Kidney epithelial cell (primary cell): ENCODE results near the gene TNMD. TPM values are rescaled to one million over a fixed set of nuclear protein-coding genes. Genes with fewer than 3 reads are reported as not detected.

ENCODE experiments used
- DNase-seq: peaks from one replicate; pipeline ENCODE4 v3.0.0-alpha.2; 2010; ENCODE audit warnings: low read depth
- H3K27me3 ChIP-seq: 2 replicates; pipeline ENCODE4 v1.6.0; 2011; ENCODE audit warnings: low read length; ENCODE audit not compliant: control insufficient read depth, insufficient read depth
- H3K36me3 ChIP-seq: 2 replicates; pipeline ENCODE4 v1.5.1; 2011; ENCODE audit warnings: low read length; ENCODE audit not compliant: control insufficient read depth, insufficient read depth
- H3K4me3 ChIP-seq: 2 replicates; pipeline ENCODE4 v1.5.1; 2011; ENCODE audit warnings: low read depth, mild to moderate bottlenecking, control low read depth, low read length
- total RNA-seq: library from RNA; depleted of rRNA; stranded (reverse); fragments of >200 nt; gene quantifications from 2 replicates; pipeline ENCODE4 v1.2.3, GENCODE V29; 2015
- TF ChIP-seq, protein P1 (sequence below): IDR thresholded peaks from 2 replicates; pipeline ENCODE4 v1.5.1; 2011; ENCODE audit warnings: mild to moderate bottlenecking, moderate library complexity, low read length, control low read depth, inconsistent platforms; ENCODE audit not compliant: insufficient read depth, poor library complexity, severe bottlenecking

The TNMD gene
- total RNA-seq, 1 donor from 2014 or later, result not detected

DNA sequence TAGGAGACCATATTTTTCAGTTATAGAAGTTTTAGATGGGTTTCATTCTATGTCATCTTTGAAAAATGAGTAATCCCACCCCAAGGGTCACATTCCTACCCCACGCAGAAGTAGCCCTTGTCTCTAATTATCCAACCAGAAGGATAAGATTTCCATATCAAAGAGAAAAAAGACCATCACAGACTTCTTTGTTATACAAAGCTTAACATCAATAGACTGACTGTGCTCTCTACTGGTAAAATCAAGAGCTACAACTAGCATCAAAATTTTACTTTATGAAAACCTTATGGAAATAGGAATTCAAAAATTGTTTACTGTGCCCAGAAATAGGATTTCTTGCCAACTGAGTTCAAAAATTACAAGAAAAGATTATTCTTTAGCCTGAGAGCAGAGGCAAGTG lies 24.9 kb downstream of the TNMD start:
- Histone ChIP-seq H3K4me3 (no peak overlapping the region), H3K36me3 (no peaks in the 10 kb centered on the region), H3K27me3 (no peaks in the 10 kb centered on the region)
- no peak for DNase-seq
- TF ChIP-seq, protein P1, sequence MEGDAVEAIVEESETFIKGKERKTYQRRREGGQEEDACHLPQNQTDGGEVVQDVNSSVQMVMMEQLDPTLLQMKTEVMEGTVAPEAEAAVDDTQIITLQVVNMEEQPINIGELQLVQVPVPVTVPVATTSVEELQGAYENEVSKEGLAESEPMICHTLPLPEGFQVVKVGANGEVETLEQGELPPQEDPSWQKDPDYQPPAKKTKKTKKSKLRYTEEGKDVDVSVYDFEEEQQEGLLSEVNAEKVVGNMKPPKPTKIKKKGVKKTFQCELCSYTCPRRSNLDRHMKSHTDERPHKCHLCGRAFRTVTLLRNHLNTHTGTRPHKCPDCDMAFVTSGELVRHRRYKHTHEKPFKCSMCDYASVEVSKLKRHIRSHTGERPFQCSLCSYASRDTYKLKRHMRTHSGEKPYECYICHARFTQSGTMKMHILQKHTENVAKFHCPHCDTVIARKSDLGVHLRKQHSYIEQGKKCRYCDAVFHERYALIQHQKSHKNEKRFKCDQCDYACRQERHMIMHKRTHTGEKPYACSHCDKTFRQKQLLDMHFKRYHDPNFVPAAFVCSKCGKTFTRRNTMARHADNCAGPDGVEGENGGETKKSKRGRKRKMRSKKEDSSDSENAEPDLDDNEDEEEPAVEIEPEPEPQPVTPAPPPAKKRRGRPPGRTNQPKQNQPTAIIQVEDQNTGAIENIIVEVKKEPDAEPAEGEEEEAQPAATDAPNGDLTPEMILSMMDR, result no peak

DNA sequence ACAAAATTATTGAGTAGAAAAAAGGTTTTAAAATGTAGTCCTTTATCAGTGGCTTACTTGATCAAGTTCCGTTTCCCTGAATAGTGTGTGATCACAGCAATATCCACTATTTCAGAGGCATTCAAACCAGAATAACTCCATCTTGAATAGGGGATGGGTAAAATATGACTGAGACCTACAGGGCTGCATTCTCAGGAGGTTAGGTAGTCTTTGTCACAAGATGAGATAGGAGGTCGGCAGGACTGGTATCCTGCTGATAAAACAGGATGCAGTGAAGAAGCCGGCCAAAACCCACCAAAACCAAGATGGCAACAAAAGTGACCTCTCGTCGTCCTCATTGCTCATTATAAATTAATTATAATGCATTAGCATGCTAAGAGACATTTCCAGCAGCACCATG lies 27.2 kb downstream of the TNMD start:
- H3K27me3 ChIP-seq, result no peaks in the 10 kb centered on the region
- no peak overlapping the region for H3K4me3 ChIP-seq
- H3K36me3 ChIP-seq, result no peaks in the 10 kb centered on the region
- TF ChIP-seq, protein P1, result no peak
- DNase-seq, result no peak

DNA sequence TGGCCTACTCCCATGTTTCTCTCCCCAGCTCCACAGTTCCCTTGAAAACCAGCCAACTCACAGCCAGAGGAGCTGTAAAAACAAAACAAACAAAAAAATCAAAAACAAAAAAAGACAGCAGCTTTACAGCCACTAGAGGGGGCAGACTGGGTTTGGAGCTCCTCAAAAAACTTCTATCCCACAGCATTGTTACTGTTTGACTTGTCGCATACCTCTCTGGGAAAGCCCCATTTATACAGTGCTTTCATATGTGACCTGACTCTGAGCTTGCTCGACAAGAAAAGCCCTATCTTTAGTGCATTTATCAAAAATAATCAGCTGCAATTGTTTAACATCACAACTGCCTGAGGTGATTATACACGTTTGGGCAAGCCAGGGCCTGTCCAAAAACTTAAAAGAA lies 30.3 kb downstream of the TNMD start:
- TF ChIP-seq, protein P1, result peak; percentile 52
- DNase-seq, result no peak
- no peaks in the 10 kb centered on the region for H3K36me3 ChIP-seq
- no peaks in the 10 kb centered on the region for H3K27me3 ChIP-seq
- no peak overlapping the region for H3K4me3 ChIP-seq

DNA sequence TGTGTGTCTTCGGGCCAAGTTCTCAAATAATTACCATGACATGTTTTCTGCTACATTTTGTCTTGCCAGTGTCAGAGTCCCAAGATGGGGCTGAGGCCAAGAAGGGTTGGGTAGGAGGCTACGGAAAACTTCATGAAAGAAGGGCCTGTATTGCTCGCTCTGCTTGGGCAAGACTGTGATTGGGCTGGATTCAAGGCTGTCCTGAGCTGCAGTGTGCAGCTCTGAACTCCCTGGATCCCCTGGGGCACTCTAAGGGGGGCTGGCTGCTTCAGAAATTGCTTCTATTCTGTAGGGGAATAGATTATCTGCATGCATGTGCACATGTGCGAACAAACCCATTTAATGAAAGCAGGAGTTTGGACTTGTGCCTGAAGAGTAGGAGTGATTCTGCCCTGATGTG lies 38.3 kb downstream of the TNMD start:
- H3K27me3 ChIP-seq, result no peaks in the 10 kb centered on the region
- no peak for DNase-seq
- no peaks in the 10 kb centered on the region for H3K36me3 ChIP-seq
- no peak overlapping the region for H3K4me3 ChIP-seq
- TF ChIP-seq, protein P1, result no peak

DNA sequence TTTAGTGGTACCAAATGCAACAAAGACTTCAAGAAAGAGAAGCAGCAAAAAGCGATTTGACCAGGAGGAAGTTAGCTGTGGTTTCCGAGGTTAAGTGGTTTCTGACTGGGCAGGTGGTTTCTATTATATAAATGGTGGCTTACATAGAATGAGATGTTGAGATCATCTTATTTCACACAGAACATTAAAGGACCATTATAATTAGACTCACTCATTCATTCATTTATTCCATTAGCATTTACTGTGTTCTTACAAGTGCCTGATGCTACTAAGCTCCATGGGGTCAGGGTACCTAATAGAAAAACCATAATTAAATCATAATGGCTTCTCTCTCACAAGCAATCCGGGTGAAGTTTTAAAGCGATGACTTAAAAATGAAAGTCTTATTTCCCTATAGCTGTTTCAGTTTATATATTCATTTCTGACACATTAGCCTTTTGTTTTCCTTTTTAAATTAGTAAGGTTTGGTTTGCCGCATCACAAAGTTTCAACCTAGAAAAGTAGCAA lies 41.3 kb downstream of the TNMD start:
- no peak for DNase-seq
- Histone ChIP-seq H3K4me3 (no peak overlapping the region), H3K27me3 (no peaks in the 10 kb centered on the region), H3K36me3 (no peaks in the 10 kb centered on the region)
- TF ChIP-seq, protein P1, result no peak

DNA sequence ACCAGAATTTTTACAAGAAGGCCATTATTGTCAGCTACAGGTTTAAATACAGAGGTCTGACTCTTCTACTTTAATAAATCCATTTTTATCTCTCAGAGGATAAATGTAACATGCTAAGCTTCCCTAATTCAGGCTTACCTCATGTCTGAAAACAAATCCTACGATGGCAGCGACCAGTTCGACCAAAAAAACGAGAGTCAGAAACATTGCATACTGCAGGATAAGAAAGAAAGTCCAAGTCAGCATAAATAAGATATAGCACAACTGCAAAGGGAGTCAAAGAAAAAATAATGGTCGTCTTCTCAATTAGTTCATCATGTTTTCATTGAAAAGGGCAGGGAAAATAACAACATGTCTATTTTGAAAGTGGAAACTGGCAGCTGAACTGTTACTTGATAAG lies 50.3 kb downstream of the TNMD start:
- Histone ChIP-seq H3K4me3 (no peak overlapping the region), H3K36me3 (no peaks in the 10 kb centered on the region)

More for the DNA sequence above, 50.3 kb downstream of the TNMD start:
- H3K27me3 ChIP-seq, result no peaks in the 10 kb centered on the region
- DNase-seq, result no peak
- TF ChIP-seq, protein P1, result no peak
